SKM-1 treated with dmso at 0.1 percent for 144 hours (cell line): ENCODE data around the gene PPM1H.

ENCODE experiments used
- DNase-seq: peaks from one replicate; lab custom pipeline; 2025; ENCODE audit not compliant: unreplicated experiment; lab: John Stamatoyannopoulos, UW

The PPM1H gene

DNA sequence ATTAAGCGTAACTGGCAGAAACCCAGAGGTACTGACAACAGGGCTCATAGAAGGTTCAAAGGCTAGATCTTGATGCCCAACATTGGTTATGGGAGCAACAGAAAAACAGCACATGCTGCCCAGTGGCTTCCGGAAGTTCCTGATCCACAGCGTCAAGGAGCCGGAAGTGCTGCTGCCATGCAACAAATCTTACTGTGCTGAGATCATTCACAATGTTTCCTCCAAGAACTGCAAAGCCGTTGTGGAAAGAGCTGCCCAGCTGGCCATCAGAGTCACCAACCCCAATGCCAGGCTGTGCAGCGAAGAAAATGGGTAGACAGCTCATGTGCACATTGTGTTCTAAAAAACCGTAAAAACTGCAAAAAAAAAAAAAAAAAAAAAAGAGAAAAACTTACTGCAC lies 276.0 kb downstream of the PPM1H start:
- DNase-seq = no peak

DNA sequence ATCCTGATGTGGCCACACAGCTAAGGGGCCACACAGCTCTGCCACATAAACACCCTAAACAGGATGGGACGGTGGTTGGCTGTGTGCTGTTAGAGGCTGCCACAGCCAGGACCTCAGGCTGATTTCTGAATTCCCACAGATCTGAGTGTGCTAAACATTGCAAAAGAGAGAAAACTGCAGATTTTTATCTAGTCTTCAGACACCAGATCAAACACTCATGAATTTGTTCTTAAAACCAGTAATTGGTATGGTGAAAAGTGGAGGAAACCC lies 277.7 kb downstream of the PPM1H start:
- no peak for DNase-seq

- DNase-seq = no peak
Measured at GRCh38 chr12:62656591-62657362, 278.2 kb downstream of the PPM1H start.

DNA sequence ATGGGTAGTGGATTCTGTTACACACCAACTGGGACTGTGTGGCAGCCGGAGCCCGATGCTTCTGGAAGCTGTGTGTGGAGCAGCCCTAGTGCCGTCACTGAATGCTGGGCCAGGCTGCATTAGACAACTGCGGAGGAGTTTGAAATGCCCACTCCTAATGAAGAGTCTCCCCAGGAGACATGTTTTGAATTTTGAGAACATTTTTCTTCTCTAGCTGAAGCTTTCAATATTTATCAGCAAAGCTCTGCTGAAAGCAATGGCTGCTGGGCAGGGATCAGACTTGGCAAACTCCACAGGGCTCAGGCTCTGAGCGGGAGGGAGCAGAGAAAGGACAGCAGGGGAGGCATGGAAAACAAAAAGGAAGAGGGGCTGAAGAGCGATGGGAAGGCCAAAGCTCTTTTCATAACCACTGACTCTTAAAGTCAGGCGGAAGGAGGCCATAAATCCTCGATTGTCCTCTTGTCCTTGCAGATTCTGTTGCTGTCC lies 279.2 kb downstream of the PPM1H start:
- DNase-seq = no peak

- DNase-seq = no peak
Measured at GRCh38 chr12:62654326-62655241, 280.4 kb downstream of the PPM1H start.

- DNase-seq = no peak
Measured at GRCh38 chr12:62653740-62654139, 281.2 kb downstream of the PPM1H start.

DNA sequence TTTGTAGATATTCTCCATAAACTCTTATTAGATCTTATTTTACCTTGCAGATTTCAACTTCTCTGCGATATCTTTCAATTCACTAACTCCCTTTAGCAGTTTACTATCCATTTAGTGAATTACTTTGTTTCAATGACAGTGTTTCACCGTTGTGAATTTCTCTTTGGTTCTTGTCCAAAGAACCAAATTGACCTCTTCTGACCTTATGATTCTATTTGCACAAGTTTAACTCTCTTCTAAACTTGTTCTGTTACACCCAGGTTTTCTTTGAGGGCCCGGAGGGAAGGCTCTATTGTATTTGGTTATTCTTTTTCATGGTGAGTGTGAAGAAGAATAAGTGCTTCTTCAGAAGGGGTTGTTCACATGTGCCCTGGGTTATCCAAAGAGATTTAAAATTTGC lies 281.6 kb downstream of the PPM1H start:
- DNase-seq = no peak

- no peak for DNase-seq
Measured at GRCh38 chr12:62651138-62651537, 283.8 kb downstream of the PPM1H start.

GRCh38 chr12:62649412-62650138 lies 285.4 kb downstream of the PPM1H start:
- no peak for DNase-seq

- no peak for DNase-seq
Measured at GRCh38 chr12:62647586-62647985, 287.4 kb downstream of the PPM1H start.

GRCh38 chr12:62646566-62646965 lies 288.4 kb downstream of the PPM1H start:
- no peak for DNase-seq

DNA sequence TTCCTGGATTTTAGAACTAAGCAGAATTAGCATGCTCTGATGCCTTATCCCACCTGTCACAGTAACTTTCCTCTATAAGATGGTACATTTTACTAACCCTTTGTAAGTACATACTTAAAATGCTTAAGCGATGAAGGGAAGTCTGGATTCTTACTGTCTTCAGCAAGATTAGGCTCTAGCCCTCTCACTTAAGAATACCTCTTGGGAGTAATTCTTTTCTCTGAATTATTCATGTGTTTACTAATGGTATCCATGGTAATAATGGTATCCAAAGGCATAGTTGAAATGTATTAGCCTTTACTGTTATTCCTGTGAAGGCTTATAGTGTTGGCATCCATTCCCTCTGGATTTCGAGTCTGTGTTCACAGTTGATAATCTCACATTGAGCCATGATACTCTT lies 291.5 kb downstream of the PPM1H start:
- no peak for DNase-seq

DNA sequence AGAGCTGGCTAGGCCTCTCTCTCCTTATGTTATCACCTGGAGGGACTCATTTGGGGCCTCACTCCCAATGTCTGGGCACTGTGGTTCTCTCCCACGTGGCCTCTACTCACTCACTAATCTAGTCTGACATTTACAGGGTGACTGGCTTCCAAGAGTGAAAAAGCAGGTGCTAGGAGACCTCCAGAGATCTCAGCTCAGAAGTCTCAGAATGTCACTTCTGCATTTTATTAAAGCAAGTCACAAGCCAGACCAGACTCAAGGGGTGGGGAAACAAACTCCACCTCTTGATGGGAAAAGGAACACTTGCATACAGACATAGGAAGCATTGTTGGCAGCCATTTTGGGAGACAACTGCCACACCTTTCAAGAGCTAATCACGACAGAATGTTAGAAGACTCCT lies 292.5 kb downstream of the PPM1H start:
- DNase-seq = no peak

- DNase-seq = no peak
Measured at GRCh38 chr12:62640910-62641448, 294.0 kb downstream of the PPM1H start.

DNA sequence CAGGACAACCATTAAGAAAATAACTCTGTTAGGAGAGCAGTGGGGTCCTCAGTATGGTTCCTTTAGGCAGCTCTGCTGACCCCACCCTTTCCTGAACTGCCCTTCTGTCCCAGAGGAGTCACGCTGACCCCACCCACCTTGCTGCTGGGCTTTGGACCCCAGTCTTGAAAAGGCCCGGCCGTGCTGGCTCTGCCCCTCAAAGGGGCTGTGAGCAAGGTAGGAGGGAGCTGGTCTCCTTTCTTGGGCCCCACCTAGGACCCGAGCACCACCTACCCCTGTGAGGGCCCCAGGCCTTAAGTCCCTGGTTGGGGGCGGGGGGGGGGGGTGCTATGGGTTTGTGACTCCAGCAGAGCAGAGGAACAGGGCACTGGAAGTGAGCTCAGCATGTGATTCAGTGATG lies 297.3 kb downstream of the PPM1H start:
- DNase-seq = no peak

GRCh38 chr12:62635649-62636048 lies 299.3 kb downstream of the PPM1H start:
- no peak for DNase-seq

DNA sequence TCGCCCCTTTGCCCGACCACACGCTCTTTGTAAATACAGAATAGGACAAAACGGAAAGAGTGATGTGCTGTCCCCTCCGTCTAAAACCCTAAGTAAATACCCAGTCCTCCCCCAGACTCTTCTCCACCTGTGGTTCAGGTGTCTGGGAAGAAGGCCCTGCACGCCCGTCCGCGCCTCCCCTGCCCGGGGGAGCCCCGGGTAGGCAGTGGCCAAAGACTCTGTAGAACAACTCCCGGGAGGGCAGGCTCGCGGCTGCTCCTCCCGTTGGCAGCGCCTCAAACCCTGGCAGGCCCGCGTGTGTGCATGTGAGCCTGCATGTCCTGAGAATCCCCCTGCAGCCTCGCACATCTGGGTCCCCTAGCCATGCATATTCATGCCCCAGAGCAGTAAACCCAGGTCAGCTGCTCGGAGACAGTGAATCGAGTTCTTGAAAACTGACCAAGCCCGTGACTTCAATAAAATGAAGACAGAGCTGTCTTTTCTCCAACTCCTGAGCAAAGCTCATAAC lies 302.5 kb downstream of the PPM1H start:
- no peak for DNase-seq

DNA sequence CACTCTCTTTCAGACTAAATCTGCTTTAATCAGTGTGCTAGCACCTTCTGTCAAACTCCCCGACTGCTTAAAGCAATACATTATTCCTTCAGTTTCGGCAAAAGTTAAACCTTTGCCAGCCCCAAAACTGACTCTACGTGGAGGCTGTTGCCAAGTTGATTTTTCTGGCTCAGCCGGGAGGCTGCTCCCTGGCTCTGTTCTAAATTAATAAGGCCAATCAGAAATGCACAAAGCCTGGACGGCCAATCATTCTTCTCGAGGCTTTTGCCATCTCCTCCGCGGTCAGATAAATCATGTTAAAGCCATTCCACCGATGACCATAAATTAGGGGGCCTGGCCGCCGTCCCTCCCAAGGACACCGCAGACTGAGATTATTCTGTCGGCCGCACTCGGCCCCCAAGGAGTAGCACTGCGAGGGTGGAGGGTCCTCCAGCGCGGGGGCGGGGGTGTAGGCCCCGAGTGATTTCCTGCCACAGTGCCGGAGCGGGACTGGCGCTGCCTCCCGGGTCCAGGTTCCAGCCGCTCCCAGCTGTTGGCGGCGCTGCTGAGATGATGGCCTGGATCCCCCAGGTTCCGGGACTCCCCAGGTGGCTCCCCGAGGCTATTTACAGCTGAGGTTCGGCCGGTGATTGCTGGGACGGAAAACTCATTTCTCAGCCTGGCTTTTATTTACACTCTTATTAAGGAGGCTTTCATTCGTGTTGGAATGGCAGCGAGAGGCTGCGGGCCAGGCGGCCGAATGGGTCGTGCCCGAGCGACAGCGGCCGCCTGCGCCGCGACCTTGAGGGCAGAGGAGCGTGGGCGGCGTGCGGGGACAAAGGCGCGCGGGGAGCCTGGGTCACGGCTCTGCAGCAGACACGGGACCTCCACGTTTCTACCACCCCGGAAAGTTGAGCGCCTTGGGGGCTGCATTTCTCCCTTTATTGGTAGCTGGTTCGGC lies 303.2 kb downstream of the PPM1H start:
- DNase-seq = no peak

DNA sequence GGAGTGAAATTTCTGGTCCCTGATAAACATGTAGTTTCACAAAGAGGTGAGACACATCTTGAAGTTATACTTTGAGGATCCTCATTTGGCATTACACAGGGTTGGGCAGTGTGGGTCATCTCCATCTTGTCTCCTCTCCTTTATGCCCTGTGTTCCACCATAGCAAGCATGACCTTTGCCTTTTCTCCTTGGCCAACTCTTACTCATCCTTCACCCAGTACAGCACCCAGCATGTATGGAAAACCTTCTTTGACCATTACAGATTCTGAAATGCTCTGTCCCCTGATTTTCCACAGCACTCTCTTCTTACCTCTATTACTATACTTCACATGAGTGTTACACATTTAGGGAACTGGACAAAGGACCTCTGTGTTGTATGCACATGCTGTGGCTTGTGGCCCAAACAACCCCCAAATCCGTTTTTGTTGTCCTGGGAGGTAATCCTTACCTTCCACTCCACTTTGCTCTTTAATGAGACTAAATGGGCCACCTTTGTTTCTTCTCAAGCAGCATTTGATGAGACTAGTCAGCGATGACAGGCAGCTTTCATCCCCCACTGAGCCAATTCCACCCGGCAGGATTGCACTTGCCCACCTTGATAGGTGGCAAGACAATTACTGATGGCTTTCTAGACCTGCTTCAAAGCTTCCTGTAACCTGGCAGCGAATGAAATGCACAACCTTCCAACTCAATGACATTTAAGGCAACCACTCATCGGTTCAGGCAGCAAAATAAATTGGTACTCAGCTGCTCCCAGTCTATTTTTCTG lies 304.8 kb downstream of the PPM1H start:
- DNase-seq = no peak
